Tibial artery (tissue), 4 donors: ENCODE measurements around the gene UGCG.

Source experiments
- DNase-seq, 2 donors: peaks; one replicate each; pipeline ENCODE4 v3.0.0-alpha.2; 2019
- H3K27ac ChIP-seq, 2 donors: fragments of 200-600 bp; sonication (generic) in 1 of 2; 1 replicate in 1 of 2; 2 replicates in 1 of 2; pipeline ENCODE4 v1.5.1; 2018 to 2019; ENCODE audit warnings: mild to moderate bottlenecking in 1 of 2
- H3K27me3 ChIP-seq, 2 donors: fragments of 200-600 bp; sonication (generic) in 1 of 2; one replicate each; pipeline versions ENCODE4 v1.5.1 to v1.6.0; 2016 to 2019
- H3K36me3 ChIP-seq, 3 donors: fragments of 200-600 bp; sonication (generic) in 2 of 3; one replicate each; pipeline ENCODE4 v1.5.1; 2016 to 2019; ENCODE audit warnings: mild to moderate bottlenecking in 2 of 3
- H3K4me1 ChIP-seq, 4 donors: fragments of 200-600 bp; sonication (generic) in 2 of 4; 1 replicate in 3 of 4; 2 replicates in 1 of 4; pipeline ENCODE4 v1.5.1; 2016 to 2019
- H3K4me3 ChIP-seq, 2 donors: fragments of 200-600 bp; sonication (generic) in 1 of 2; 1 replicate in 1 of 2; 2 replicates in 1 of 2; pipeline ENCODE4 v1.5.1; 2018 to 2019; ENCODE audit warnings: mild to moderate bottlenecking in 2 of 2
- H3K9me3 ChIP-seq, 3 donors: fragments of 200-600 bp; sonication (generic) in 1 of 3; one replicate each; pipeline ENCODE4 v1.5.1; 2016 to 2019
- CTCF ChIP-seq, 2 experiments: fragments of 200-600 bp in 1 of 2; fragments of 450-650 bp in 1 of 2; IDR thresholded peaks; one replicate each; pipeline ENCODE4 v1.5.1; 2017 to 2019; ENCODE audit warnings: antibody characterized with exemption in 2 of 2, mild to moderate bottlenecking in 1 of 2, moderate library complexity in 1 of 2
- intact Hi-C: fragments of 100-400 bp; cut with DNase I; formaldehyde crosslinking; loops from one replicate; pipeline ENCODE4 v1.15.0; 2023; ENCODE audit warnings: low total_unique reads

Gene UGCG

GRCh38 chr9:111966124-111966723 lies 69.6 kb downstream of the UGCG start:
- no peak overlapping the region for H3K27ac ChIP-seq
- no peaks in the 10 kb centered on the region for H3K27me3 ChIP-seq
- DNase-seq: no peak
- intact Hi-C loops: loop anchor here (10.0 kb wide), 1 partner anchor 61 kb away; no protein-coding TSS in a partner anchor
- H3K9me3 ChIP-seq: no peaks in the 10 kb centered on the region
- H3K36me3 ChIP-seq: no peaks in the 10 kb centered on the region
- TF ChIP-seq CTCF (IDR thresholded peaks at IDR 0.05): no peak
- no peak overlapping the region for H3K4me3 ChIP-seq
- H3K4me1 ChIP-seq: no peaks in the 10 kb centered on the region

- H3K4me1 ChIP-seq: no peaks in the 10 kb centered on the region
- TF ChIP-seq CTCF (IDR thresholded peaks at IDR 0.05): no peak
- no peaks in the 10 kb centered on the region for H3K9me3 ChIP-seq
- peak in 1 of 2 donors; percentile 29 for DNase-seq
- no peak overlapping the region for H3K27ac ChIP-seq
- no peaks in the 10 kb centered on the region for H3K36me3 ChIP-seq
- no peak overlapping the region for H3K4me3 ChIP-seq
- intact Hi-C loops: loop anchor here (10.0 kb wide), 1 partner anchor 62 kb away; no protein-coding TSS in a partner anchor
- no peaks in the 10 kb centered on the region for H3K27me3 ChIP-seq
These were observed 70.3 kb downstream of the UGCG start for GRCh38 chr9:111966861-111967291.

GRCh38 chr9:111967621-111968020 lies 71.0 kb downstream of the UGCG start:
- H3K27me3 ChIP-seq: no peaks in the 10 kb centered on the region
- intact Hi-C loops: loop anchor here (10.0 kb wide), 1 partner anchor 63 kb away; no protein-coding TSS in a partner anchor
- H3K27ac ChIP-seq: no peak overlapping the region
- no peak overlapping the region for H3K4me3 ChIP-seq
- H3K4me1 ChIP-seq: no peaks in the 10 kb centered on the region
- H3K36me3 ChIP-seq: no peaks in the 10 kb centered on the region
- no peak for TF ChIP-seq CTCF (IDR thresholded peaks at IDR 0.05)
- H3K9me3 ChIP-seq: no peaks in the 10 kb centered on the region
- no peak for DNase-seq

GRCh38 chr9:111969061-111969460 lies 72.4 kb downstream of the UGCG start:
- intact Hi-C loops: loop anchor here (10.0 kb wide), 1 partner anchor 64 kb away; no protein-coding TSS in a partner anchor
- Histone ChIP-seq H3K9me3 (no peaks in the 10 kb centered on the region), H3K27ac (no peak overlapping the region), H3K4me1 (no peaks in the 10 kb centered on the region), H3K36me3 (no peaks in the 10 kb centered on the region), H3K27me3 (no peaks in the 10 kb centered on the region), H3K4me3 (no peak overlapping the region)
- TF ChIP-seq CTCF (IDR thresholded peaks at IDR 0.05): no peak
- peak in 1 of 2 donors; percentile 23 for DNase-seq

- no peaks in the 10 kb centered on the region for H3K4me1 ChIP-seq
- H3K27me3 ChIP-seq: no peaks in the 10 kb centered on the region
- intact Hi-C loops: loop anchor here (10.0 kb wide), 1 partner anchor 65 kb away; no protein-coding TSS in a partner anchor
- H3K9me3 ChIP-seq: no peaks in the 10 kb centered on the region
- H3K27ac ChIP-seq: no peak overlapping the region
- no peak for DNase-seq
- no peak for TF ChIP-seq CTCF (IDR thresholded peaks at IDR 0.05)
- no peaks in the 10 kb centered on the region for H3K36me3 ChIP-seq
- no peak overlapping the region for H3K4me3 ChIP-seq
These were observed 73.0 kb downstream of the UGCG start for GRCh38 chr9:111969622-111970021.
